Stimulated activated CD4-positive, alpha-beta T cell treated with anti-CD3 and anti-CD28 coated beads, Interleukin-12 subunit alpha, Interleukin-12 subunit beta, amount 100 ng/mL, for 4 hours (primary cell): ENCODE measurements around the gene NRM.
"Not testable (repeated sequence)": the region's sequence is repeated elsewhere in the genome, so short reads cannot be mapped to it uniquely, and the experiment has no call there.

Experiments used
- DNase-seq: peaks from one replicate; pipeline ENCODE4 v3.0.0-alpha.2; 2020

NRM gene

DNA sequence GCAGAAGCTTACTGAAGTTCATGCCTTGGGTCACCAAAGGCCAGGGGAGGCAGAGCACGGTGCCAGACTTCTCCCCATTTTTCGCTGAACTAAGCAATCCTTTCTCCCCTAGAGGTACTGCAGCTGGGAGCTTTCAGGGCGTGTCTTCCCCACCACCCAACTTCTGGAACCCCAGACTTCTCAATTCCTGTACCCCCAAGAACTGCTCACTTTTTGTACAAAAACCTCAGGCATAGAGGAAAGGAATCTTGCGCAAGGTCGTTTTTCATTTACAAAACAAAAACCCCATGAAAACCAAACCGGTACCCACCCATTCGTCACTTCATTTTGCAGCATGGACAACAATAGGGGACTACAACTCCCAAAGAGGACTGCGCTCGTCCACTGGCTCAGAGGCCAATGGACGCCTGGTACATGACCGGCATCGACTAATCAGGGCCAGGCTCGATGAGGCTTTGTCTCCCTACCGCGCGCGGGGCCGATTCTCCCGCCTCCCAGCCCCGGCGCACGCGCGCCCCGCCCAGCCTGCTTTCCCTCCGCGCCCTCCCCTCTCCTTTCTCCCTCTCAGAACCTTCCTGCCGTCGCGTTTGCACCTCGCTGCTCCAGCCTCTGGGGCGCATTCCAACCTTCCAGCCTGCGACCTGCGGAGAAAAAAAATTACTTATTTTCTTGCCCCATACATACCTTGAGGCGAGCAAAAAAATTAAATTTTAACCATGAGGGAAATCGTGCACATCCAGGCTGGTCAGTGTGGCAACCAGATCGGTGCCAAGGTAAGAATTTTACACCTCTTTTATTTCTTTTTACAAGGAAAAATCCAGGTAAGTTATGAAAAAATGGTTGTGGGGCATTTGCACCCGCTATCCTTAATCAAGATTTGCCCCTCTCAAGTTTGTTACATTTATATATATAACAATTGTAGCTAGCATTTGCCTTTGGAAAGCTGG, 29.3 kb upstream of the NRM start, which contains the start of gene TUBB:
TSS of gene TUBB (plus strand) at position 562 of the 947 bp plus-strand sequence. CDS start at position 717, 155 bp downstream.
- peak; percentile 94 for DNase-seq

DNA sequence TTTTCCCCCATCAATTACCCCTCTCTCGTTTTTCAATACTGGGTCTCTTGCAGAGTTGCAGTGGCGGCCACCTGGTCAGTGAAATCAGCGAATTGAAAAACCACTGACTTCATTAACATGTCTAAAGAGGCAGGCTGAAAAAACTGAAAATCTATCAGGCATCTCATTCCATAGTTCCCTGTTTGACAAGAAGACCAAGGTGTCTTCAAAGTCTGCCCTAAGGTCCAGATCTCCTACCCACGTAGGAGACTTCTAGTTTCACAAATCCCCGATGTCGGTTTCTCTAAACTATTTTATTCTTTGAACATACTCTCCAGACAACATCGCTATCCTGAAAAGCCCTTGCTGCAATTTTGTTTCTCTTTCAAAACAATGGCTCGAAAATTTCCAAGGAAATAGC, 28.6 kb upstream of the NRM start:
- DNase-seq = no peak

DNA sequence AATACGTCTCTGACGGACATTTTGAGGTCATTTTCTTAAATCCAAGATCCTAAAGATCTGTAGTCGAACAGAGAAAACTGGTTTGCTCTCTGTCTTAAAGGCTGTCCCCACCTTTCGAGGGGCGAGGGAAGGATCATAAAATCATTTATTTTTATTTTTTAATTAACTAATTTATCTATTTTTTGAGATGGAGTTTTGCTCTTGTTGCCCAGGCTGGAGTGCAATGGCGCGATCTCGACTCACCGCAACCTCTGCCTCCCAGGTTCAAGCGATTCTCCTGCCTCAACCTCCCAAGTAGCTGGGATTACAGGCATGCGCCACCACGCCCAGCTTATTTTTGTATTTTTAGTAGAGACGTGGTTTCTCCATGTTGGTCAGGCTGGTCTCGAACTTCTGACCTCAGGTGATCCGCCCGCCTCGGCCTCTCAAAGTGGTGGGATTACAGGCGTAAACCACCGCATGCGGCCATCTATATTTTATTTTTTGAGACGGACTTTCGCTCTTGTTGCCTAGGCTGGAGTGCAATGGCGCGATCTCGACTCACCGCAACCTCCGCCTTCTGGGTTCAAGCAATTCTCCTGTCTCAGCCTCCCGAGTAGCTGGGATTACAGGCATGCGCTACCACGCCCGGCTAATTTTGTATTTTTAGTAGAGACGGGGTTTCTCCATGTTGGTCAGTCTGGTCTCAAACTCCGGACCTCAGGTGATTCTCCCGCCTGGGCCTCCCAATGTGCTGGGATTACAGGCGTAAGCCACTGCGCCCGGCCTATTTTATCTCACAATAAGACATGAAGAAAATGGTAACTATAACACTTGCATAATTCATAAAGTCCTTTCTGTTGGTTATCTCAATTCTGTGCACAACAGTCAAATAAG, 27.3 kb upstream of the NRM start:
- DNase-seq = not testable (repeated sequence)

DNA sequence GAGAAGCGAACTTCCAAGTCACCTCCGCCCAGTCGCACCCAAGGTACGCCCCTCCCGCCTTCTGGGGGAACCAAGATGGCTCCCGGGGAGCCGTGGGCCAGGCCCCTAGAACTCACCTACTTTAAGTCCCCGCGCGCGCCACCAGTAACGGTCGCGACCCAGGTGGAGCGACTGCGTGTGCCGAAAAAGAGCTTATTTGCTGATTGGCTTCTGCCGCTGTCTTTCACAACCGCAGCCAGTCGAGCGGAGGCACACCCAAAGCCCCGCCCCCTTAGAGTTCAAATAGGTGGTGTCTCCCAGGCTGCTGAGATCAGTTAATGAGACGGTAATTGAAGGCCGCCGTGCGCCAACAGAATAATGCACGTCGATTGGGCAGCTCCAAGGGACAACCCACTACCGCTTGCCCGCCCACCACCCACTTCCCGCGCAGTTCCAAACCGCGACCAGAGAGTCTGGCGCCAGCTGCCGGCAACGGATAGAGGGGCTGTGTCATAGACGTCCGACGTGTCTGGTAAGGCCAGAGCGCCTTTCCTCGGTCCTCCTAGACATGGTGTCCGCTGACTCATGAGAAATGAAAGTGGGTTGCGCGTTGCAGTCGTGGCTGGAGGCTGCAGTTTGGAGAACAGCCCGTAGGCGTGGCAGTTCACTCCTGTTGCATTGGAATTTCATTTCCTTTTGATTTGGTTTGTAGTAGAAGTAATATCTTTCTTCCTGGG, 26.5 kb upstream of the NRM start, which contains the start of gene MDC1:
TSS of gene MDC1 (minus strand) at position 153 of the 716 bp plus-strand sequence. CDS start 2,106 bp downstream, outside the sequence.
- peak; percentile 97 for DNase-seq

DNA sequence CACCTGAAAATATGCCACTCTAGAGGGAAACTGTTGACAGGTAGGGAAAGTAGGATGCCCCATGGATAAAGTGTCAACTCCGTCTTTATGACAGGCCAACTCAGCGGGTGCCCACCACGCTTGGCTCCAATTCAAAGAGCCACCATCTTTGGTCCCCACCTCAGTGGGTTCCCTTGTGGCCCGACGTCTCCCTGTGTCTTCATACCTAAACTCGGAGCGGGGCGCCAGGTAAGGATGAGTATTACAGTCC, 26.0 kb upstream of the NRM start:
- DNase-seq = no peak

DNA sequence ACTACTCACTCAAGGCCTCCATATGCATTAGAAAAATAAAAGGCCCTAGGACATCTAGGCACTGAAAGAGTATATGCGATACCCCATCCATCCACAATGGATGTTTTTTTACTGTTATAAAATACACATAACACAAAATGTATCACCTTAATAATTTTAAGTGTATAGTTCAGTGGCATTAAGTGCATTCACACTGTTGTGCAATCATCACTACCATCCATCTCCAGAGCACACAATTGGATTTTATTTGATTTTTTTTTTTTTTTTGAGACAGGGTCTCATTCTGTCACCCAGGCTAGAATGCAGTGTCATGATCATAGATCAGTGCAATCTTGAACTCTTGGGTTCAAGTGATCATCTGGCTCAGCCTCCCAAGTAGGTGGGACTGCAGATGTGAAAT, 23.5 kb upstream of the NRM start:
- DNase-seq = no peak

DNA sequence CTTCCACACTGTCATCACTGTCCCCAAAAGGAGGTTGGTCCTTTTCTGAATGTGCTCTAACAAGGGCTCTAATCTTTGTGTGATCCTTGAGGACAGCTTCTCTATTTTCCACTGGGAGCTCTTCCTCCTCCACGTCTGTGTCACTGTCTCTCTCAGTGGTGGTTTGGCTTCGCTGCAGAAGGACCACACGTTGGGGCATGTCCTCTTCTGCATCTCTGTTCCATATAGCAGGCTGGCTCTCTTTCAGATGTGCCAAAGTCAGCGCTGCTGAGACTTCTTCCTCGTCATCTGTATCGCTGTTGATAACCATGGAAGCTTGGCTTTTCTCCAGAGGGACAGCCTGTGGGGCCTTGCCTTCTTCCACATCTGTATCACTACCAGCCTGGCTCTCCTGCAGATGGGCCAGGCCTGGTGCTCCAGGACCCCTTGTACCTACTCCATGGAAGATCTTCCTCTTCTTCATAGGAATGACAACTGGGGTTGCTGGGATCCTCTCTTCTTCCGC, 21.7 kb upstream of the NRM start:
- no peak for DNase-seq

DNA sequence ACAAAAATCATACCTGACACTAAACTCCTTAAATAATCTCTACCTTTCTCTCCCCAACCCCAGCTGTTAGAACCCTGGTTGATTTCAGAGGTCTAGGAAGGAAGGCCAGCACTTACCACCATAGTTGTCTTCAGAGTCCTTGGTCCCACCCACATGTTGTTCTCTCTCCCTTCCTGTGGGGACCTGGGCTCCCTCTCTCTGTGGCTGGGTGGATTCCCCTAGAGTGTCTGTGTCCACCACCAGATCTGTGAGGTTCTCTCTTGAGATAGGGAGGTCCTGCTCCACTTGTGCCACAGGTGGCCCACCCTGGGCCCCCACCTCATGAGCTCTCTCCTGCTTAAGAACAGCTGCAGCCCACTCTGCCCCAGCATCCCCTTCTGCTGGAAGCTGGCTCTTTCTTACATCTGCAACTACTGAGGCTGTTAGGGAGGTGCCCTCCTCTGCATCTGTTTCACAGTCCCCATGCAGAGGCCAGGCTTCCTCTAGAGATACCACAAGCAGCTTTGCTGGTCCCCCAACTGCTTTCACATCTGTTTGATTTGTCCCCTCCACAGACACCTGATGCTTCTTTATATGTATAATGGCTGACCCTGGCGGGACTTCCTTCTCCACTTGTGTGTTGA, 21.1 kb upstream of the NRM start:
- no peak for DNase-seq

DNA sequence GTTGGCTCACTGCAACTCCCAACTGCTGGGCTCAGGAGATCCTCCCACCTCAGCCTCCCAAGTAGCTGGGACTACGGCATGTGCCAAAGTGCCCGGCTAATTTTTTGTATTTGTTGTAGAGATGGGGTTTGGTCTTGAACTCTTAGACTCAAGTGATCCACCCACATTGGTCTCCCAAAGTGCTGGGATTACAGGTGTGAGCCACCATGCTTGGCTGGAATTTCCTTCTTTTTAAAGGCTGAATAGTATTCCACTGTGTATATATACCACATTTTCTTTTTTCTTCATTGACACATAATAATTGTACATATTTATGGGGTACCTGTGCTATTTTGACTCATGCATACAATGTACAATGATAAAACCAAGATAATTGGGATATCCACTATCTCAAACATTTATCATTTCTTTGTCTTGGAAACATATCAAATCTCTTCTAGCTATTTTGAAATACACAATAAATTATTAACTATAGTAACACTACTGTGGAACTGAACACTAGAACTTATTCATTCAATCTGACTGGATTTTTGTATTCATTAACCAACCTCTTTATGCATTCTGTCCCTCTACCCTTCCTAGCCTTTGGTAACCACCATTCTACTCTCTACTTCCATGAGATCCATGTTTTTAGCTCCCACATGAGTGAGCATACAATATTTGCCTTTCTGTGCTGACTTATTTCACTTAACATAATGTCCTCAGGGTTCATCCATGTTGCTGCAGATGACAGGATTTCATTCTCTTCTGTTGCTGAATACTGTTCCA, 18.5 kb upstream of the NRM start:
- no peak for DNase-seq

DNA sequence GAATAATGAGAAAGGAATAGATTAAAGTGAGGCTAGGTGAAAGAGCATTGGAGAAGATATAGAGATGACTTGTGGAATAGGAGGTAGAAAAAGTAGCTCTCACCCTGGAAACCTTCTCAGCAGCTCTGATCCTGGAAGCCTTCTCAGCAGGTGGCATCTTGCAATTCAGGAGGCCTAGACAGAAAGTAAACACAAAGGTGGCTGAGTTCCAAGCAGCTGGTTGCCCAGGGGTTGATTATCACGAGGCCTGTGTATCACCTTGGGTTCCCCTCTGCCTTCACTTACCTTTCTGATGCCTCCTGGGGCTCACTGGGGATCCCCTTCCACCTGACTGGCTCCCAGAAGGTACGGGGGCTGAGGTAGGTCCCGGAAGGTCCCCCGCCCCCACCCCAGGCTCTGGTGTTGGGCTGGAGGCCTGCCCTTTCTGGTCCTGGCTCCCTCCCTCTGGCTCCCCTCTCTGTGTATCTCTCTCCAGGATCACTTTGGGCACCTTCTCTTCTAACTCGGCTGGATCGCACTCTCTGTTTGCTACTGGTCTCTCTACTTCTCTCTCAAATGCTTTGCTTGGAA, 16.6 kb upstream of the NRM start:
- no peak for DNase-seq

DNA sequence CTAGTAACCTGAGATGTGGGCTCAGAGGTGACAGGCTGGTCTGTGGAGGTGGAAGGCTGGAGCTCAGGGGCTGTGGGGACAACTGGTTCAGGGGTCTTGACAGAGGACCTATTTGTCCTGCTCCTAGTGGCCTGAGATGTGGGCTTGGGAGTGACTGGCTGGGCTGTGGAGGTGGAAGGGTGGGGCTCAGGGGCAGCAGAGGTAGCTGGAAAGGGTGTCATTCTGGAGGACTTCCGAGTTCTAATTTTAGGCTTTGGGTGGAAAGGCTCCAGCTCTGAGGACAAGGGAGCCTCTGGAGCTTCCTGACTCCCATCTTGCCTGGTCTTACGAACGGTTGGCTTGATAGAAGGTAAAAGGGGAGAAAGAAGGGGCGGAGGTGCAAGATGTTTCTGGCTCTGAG, 14.8 kb upstream of the NRM start:
- no peak for DNase-seq

DNA sequence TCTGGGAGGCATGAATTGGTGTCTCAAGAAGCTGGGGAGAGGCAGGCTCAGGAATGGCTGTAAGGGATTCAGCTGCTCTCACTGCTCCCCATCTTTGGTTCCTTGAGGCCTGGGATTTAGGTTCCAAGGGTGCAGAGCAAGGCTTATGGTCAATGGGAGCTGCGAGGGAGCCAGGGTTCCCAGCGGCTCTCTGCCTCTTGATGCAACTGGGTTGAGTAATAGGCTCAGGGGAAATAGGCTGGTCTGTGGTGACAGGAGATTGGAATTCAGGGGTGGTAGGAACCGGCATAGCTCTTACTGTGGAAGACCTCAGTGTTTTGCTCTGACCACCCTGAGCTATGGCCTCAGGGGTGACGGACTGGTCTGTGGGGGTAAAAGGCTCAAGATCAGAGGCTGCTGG, 13.0 kb upstream of the NRM start:
- DNase-seq = no peak

DNA sequence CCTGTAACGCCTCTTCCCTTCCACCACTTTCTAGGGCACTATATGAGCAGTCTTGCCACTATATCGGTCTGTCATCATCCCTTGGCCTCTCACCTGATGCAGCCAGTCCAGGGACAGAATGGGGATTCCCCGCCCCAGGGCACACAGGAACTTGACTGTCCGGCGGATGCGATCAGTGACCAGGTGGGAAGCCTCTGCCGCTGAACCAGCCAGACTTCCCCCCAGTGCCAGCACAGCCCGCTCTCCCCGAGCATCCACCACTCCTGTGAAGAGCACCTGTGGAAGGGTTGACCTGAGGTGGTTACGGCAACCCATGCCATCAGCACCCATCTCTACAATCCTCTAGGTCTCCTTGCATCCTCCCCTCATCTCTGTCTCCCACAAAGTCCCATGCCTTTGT, 12.2 kb upstream of the NRM start:
- no peak for DNase-seq

DNA sequence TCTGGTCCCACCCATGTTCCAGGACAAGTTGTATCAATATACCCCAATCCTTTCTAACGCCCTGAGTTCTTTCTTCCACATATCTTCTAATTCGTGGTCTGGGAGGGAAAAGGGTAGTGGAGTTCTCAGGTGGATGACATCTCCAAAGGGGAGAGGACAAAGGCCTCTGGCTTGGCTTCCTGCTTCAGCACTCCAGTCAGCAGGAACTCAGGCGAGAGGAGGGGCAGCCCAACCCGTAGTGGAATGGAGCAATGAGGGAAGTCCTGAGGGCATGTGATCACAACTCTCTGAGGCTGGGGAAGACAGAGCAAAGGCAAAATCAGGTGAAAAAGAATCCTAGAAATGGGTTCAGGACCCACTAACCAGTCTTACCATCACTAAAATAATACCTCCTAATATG, 9.6 kb upstream of the NRM start:
- no peak for DNase-seq

DNA sequence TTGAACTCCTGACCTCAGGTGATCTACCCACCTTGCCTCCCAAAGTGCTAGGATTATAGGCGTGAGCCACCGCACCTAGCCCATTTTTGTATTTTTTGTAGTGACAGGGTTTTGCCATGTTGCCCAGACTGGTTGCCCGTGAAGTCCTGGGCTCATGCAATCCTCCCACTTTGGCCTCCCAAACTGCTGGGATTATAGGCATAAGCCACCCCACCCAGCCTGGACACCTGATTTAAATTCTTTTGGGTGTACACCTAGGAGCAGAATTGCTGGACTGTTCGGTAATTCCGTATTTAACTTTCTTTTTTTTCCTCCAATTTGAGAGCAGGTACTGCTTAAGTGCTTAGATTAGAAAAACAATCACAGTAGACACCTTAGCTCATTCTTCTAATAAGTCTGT, 5.6 kb upstream of the NRM start:
- DNase-seq = no peak

DNA sequence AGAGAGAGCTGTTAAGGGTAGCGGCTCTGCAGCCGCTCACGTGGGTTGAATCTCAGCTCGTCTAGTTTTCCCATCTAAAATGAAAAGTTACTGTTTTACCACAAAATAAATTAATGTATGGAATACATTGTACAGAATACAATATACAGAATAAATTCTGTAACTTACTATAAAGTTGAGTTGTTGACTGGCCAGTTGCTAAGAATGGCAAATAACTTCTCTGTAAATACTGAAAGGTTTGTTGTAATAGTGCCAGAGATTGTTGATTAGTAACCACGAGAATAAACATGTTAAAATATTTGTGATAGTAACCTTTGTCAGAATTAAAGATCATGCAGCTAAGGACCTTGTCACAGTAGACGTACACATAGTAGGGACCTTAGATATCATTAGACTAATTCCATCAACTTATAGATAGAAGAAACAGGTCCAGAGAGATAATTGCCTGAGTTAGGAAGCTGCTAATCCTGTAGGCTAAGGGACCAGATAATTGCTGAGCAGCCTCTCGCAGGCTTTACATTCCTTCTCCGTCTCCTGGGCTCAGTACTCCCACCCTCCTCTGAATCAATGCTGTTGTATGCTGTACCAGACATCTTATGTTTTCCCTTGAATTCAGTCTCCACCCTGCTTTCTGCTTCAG, 544 bp upstream of the NRM start:
- no peak for DNase-seq

DNA sequence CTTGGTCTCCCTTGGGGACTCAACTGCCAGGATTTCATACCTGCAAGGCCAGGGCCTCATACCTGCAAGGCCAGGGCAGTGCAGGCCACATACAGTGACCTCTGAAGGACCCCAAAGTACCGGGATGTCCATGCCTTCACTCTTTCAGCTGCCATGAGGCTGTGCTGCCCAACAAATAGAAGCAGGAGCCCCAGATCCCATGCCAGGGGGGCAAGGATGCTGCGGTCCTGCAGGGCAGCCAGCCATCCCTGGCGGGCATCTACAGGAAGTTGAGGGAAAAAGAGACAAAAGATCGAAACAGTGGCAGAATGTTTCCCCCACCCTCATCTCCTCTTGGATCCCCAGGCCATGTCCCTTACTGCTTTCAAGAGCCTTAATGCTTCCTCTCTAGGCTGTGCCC, 799 bp downstream of the NRM start:
- no peak for DNase-seq

DNA sequence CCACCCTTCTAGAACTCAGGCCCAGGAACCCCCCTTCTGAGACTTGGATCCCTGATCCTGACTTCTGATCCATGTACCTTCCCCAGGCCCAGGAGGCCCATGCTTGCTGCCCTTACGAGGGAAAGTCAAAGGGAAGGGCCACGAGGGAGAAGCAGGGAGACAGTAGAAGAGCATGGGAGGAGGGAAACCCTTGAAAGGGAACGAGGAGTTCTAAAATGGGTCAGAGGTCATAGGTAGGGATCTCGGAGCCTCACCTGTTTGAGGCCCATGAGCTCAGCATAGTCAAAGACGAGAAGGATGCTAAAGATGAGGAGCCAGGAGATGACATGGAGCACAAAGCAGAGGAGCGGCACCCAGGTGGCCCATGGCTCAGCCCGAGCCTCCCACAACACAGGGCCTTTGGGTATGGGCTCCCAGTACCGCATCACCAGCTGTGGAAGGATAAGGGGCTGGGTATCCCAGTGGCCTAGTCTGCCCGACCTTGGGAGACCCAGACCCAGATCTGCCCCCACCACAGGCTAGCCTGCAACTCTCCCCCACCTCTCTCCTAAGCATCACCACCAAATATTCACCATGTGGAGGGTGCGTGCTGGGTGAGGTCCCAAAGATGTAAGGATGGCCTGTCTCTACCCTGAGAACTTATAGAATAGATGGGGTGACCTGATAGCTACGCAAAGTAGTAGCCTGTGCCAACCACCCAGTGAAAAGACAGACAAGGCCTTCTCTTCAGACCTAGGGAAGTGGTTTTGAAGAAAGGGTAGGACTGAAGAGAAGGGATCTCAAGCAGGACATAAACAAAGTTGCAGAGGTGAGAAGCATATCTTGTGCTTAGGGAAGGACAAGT, 1.5 kb downstream of the NRM start:
- DNase-seq = no peak

DNA sequence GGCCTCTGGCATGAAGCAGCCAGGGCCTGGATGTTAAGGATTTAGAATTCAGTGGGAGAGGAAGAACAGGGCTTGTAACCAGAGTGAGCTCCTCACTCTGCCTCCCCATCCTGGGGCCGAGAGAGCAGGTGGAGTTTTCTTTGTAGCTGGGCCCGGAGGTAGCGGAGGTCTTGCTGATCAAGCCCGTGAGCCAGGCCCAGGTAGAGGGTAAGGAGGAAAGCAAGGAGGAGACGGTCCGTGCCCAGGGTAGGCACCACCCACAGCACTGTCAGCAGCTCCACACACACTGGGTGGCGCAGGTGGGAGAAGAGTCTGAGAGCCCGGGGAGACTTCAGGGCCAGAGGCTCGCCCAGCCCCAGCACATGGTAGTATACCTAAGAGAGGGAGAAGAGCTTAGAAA, 2.2 kb downstream of the NRM start:
- no peak for DNase-seq
